ENCODE data around the gene HACD1.

- no peak for TF ChIP-seq CTCF (IDR thresholded peaks at IDR 0.05)
- TF ChIP-seq POLR2A (IDR thresholded peaks at IDR 0.05): no peak
These were observed 31.3 kb upstream of the HACD1 start for GRCh38 chr10:17648243-17649035.

Measured in heart left ventricle (tissue), 13 donors.